ENCODE data around the gene UTP14C.

- TF ChIP-seq CTCF (IDR thresholded peaks at IDR 0.05) (no peak), EZH2 (IDR thresholded peaks at IDR 0.05; ENCODE audit: borderline replicate concordance, insufficient read depth, low read depth, low read length, poor library complexity, severe bottlenecking) (no peak)
Observed at GRCh38 chr13:52026246-52026626, 1.7 kb downstream of the UTP14C start.
